ENCODE measurements around the gene EMSY.
"Not testable (repeated sequence)": the region's sequence is repeated elsewhere in the genome, so short reads cannot be mapped to it uniquely, and the experiment has no call there.

Gene EMSY

GRCh38 chr11:76400967-76401366 is 43.9 kb upstream of the EMSY start:
- no peak overlapping the region for H3K14ac ChIP-seq (ENCODE audit: low read length)
- H3K36me3 ChIP-seq (ENCODE audit: control insufficient read depth in 1 of 2, insufficient read depth in 2 of 2, low read length in 2 of 2): no peaks in the 10 kb centered on the region
- no peak for DNase-seq
- H4K12ac ChIP-seq (ENCODE audit: low read depth, low read length): no peak overlapping the region
- H3K79me2 ChIP-seq (ENCODE audit: control insufficient read depth, insufficient read depth, low read length, poor library complexity): no peaks in the 10 kb centered on the region
- H2BK12ac ChIP-seq (ENCODE audit: low read length): no peak overlapping the region
- no peak overlapping the region for H3K23ac ChIP-seq (ENCODE audit: low read length)
- H3K79me1 ChIP-seq (ENCODE audit: low read length): no peaks in the 10 kb centered on the region
- no peaks in the 10 kb centered on the region for H3K9me3 ChIP-seq (ENCODE audit: insufficient read depth, low read depth, low read length)
- H3K9ac ChIP-seq (ENCODE audit: low read length): no peak overlapping the region
- WGBS (ENCODE audit: extremely low coverage, insufficient coverage, insufficient read length): no CpG with 5 or more reads among the region's 1 CpG
- H2BK5ac ChIP-seq (ENCODE audit: low read depth, low read length, poor library complexity): no peak overlapping the region
- H3K4me1 ChIP-seq (ENCODE audit: control insufficient read depth in 1 of 2, insufficient read depth in 2 of 2, low read length in 2 of 2): no peaks in the 10 kb centered on the region
- H3K4me3 ChIP-seq (ENCODE audit: low read depth, low read length): no peak overlapping the region
- H3K4ac ChIP-seq (ENCODE audit: low read depth, low read length): no peak overlapping the region
- H3K27me3 ChIP-seq (ENCODE audit: insufficient read depth, low read length): no peaks in the 10 kb centered on the region
- no peak overlapping the region for H3K4me2 ChIP-seq (ENCODE audit: low read length)
- no peak overlapping the region for H4K8ac ChIP-seq (ENCODE audit: low read depth, low read length)
- no peak overlapping the region for H3K27ac ChIP-seq (ENCODE audit: low read depth, low read length)
- H4K91ac ChIP-seq (ENCODE audit: low read depth, low read length): no peak overlapping the region
- no peak overlapping the region for H2AFZ ChIP-seq (ENCODE audit: insufficient read depth, low read length, poor library complexity)
- H3K18ac ChIP-seq (ENCODE audit: low read length): no peak overlapping the region
- no peak overlapping the region for H2AK5ac ChIP-seq (ENCODE audit: low read length)
- no peak overlapping the region for H2BK120ac ChIP-seq (ENCODE audit: insufficient read depth, low read length, poor library complexity)

- not testable (repeated sequence) for H2BK12ac ChIP-seq (ENCODE audit: low read length); H2BK120ac ChIP-seq (ENCODE audit: insufficient read depth, low read length, poor library complexity); H3K79me2 ChIP-seq (ENCODE audit: control insufficient read depth, insufficient read depth, low read length, poor library complexity); H3K14ac ChIP-seq (ENCODE audit: low read length); H3K79me1 ChIP-seq (ENCODE audit: low read length); H3K9ac ChIP-seq (ENCODE audit: low read length); H3K36me3 ChIP-seq (ENCODE audit: control insufficient read depth in 1 of 2, insufficient read depth in 2 of 2, low read length in 2 of 2); H3K4me3 ChIP-seq (ENCODE audit: low read depth, low read length); DNase-seq; H3K4ac ChIP-seq (ENCODE audit: low read depth, low read length); H3K4me1 ChIP-seq (ENCODE audit: control insufficient read depth in 1 of 2, insufficient read depth in 2 of 2, low read length in 2 of 2); H4K12ac ChIP-seq (ENCODE audit: low read depth, low read length); H2AK5ac ChIP-seq (ENCODE audit: low read length); H4K91ac ChIP-seq (ENCODE audit: low read depth, low read length); H2BK5ac ChIP-seq (ENCODE audit: low read depth, low read length, poor library complexity); H2AFZ ChIP-seq (ENCODE audit: insufficient read depth, low read length, poor library complexity); H3K27ac ChIP-seq (ENCODE audit: low read depth, low read length); H3K18ac ChIP-seq (ENCODE audit: low read length); H3K23ac ChIP-seq (ENCODE audit: low read length); H3K9me3 ChIP-seq (ENCODE audit: insufficient read depth, low read depth, low read length); H3K4me2 ChIP-seq (ENCODE audit: low read length); H4K8ac ChIP-seq (ENCODE audit: low read depth, low read length); H3K27me3 ChIP-seq (ENCODE audit: insufficient read depth, low read length)
- no CpG with 5 or more reads among the region's 8 CpGs for WGBS (ENCODE audit: extremely low coverage, insufficient coverage, insufficient read length)
These were observed 43.3 kb upstream of the EMSY start for GRCh38 chr11:76401484-76401883.

- no peak overlapping the region for H4K12ac ChIP-seq (ENCODE audit: low read depth, low read length)
These were observed 38.5 kb upstream of the EMSY start for GRCh38 chr11:76406359-76406758.

GRCh38 chr11:76408171-76408965 is 36.5 kb upstream of the EMSY start:
- H3K4me3 ChIP-seq (ENCODE audit: low read depth, low read length): no peak overlapping the region
- no peak overlapping the region for H2BK5ac ChIP-seq (ENCODE audit: low read depth, low read length, poor library complexity)
- DNase-seq: no peak
- no peak overlapping the region for H3K23ac ChIP-seq (ENCODE audit: low read length)
- no peaks in the 10 kb centered on the region for H3K27me3 ChIP-seq (ENCODE audit: insufficient read depth, low read length)
- H2AK5ac ChIP-seq (ENCODE audit: low read length): no peak overlapping the region
- no peaks in the 10 kb centered on the region for H3K79me2 ChIP-seq (ENCODE audit: control insufficient read depth, insufficient read depth, low read length, poor library complexity)
- H2BK120ac ChIP-seq (ENCODE audit: insufficient read depth, low read length, poor library complexity): no peak overlapping the region
- H3K4me1 ChIP-seq (ENCODE audit: control insufficient read depth in 1 of 2, insufficient read depth in 2 of 2, low read length in 2 of 2): no peaks in the 10 kb centered on the region
- no peak overlapping the region for H3K4me2 ChIP-seq (ENCODE audit: low read length)
- H3K27ac ChIP-seq (ENCODE audit: low read depth, low read length): no peak overlapping the region
- no peak overlapping the region for H4K8ac ChIP-seq (ENCODE audit: low read depth, low read length)
- no peak overlapping the region for H4K91ac ChIP-seq (ENCODE audit: low read depth, low read length)
- no peak overlapping the region for H3K14ac ChIP-seq (ENCODE audit: low read length)
- no peaks in the 10 kb centered on the region for H3K79me1 ChIP-seq (ENCODE audit: low read length)
- H3K9me3 ChIP-seq (ENCODE audit: insufficient read depth, low read depth, low read length): no peaks in the 10 kb centered on the region
- no peaks in the 10 kb centered on the region for H3K36me3 ChIP-seq (ENCODE audit: control insufficient read depth in 1 of 2, insufficient read depth in 2 of 2, low read length in 2 of 2)
- H3K4ac ChIP-seq (ENCODE audit: low read depth, low read length): no peak overlapping the region
- no peak overlapping the region for H3K9ac ChIP-seq (ENCODE audit: low read length)
- H3K18ac ChIP-seq (ENCODE audit: low read length): no peak overlapping the region
- H2AFZ ChIP-seq (ENCODE audit: insufficient read depth, low read length, poor library complexity): no peak overlapping the region
- no peak overlapping the region for H2BK12ac ChIP-seq (ENCODE audit: low read length)
- H4K12ac ChIP-seq (ENCODE audit: low read depth, low read length): no peak overlapping the region
- no CpG with 5 or more reads among the region's 7 CpGs for WGBS (ENCODE audit: extremely low coverage, insufficient coverage, insufficient read length)

More at GRCh38 chr11:76406359-76406758, 38.5 kb upstream of the EMSY start:
- H3K27ac ChIP-seq (ENCODE audit: low read depth, low read length): no peak overlapping the region
- no peaks in the 10 kb centered on the region for H3K36me3 ChIP-seq (ENCODE audit: control insufficient read depth in 1 of 2, insufficient read depth in 2 of 2, low read length in 2 of 2)
- no peak overlapping the region for H3K4ac ChIP-seq (ENCODE audit: low read depth, low read length)
- H3K14ac ChIP-seq (ENCODE audit: low read length): no peak overlapping the region
- H3K23ac ChIP-seq (ENCODE audit: low read length): no peak overlapping the region
- no CpG with 5 or more reads among the region's 4 CpGs for WGBS (ENCODE audit: extremely low coverage, insufficient coverage, insufficient read length)
- no peak overlapping the region for H2BK5ac ChIP-seq (ENCODE audit: low read depth, low read length, poor library complexity)
- H3K4me2 ChIP-seq (ENCODE audit: low read length): no peak overlapping the region
- H3K9me3 ChIP-seq (ENCODE audit: insufficient read depth, low read depth, low read length): no peaks in the 10 kb centered on the region
- no peak overlapping the region for H2BK12ac ChIP-seq (ENCODE audit: low read length)
- H3K9ac ChIP-seq (ENCODE audit: low read length): no peak overlapping the region
- no peaks in the 10 kb centered on the region for H3K79me1 ChIP-seq (ENCODE audit: low read length)
- H2BK120ac ChIP-seq (ENCODE audit: insufficient read depth, low read length, poor library complexity): no peak overlapping the region
- H2AK5ac ChIP-seq (ENCODE audit: low read length): no peak overlapping the region
- H4K8ac ChIP-seq (ENCODE audit: low read depth, low read length): no peak overlapping the region
- H3K4me3 ChIP-seq (ENCODE audit: low read depth, low read length): no peak overlapping the region
- no peak overlapping the region for H3K18ac ChIP-seq (ENCODE audit: low read length)
- H2AFZ ChIP-seq (ENCODE audit: insufficient read depth, low read length, poor library complexity): no peak overlapping the region
- no peaks in the 10 kb centered on the region for H3K27me3 ChIP-seq (ENCODE audit: insufficient read depth, low read length)
- H3K79me2 ChIP-seq (ENCODE audit: control insufficient read depth, insufficient read depth, low read length, poor library complexity): no peaks in the 10 kb centered on the region
- no peaks in the 10 kb centered on the region for H3K4me1 ChIP-seq (ENCODE audit: control insufficient read depth in 1 of 2, insufficient read depth in 2 of 2, low read length in 2 of 2)
- H4K91ac ChIP-seq (ENCODE audit: low read depth, low read length): no peak overlapping the region
- DNase-seq: no peak
